K562 (cell line): Measurements from ENCODE around the gene MRPL16. TPM values are rescaled to one million over a fixed set of nuclear protein-coding genes. Genes with fewer than 3 reads are reported as not detected.

ENCODE experiments used
- ATAC-seq: fragments of 200-7000 bp; cut with Tn5 transposase; 3 replicates; pipeline ENCODE4 v1.9.1; 2020; ENCODE audit warnings: moderate library complexity
- BruUV-seq: library from RNA; stranded (reverse); fragments of 400-500 nt; replicated peaks from 2 replicates; lab custom pipeline; 2021; lab: Mats Ljungman, UMichigan
- CTCF ChIA-PET: fragments of 300-600 bp; formaldehyde crosslinking; extraction: SDS; loops from one replicate; lab custom pipeline; 2021; ENCODE audit warnings: low intra/inter-chr PET ratio; lab: Yijun Ruan, JAX
- POLR2A ChIA-PET: fragments of 300-600, 350-650 bp; sonication (Branson Sonifier 250); formaldehyde crosslinking; extraction: SDS; loops from one replicate; lab custom pipeline; 2021; ENCODE audit warnings: antibody characterized with exemption, inconsistent platforms; lab: Yijun Ruan, JAX
- DNase-seq, 4 experiments: peaks; one replicate each; pipeline versions ENCODE4 v3.0.0 to v3.0.0-alpha.2; 2011 to 2018; ENCODE audit warnings: low spot score in 3 of 4, mixed read lengths in 3 of 4; ENCODE audit errors: extremely low read depth in 1 of 4
- FAIRE-seq: peaks from 2 replicates; lab custom pipeline; 2011; peaks lifted over from hg19 to GRCh38; lab: Jason Lieb, UNC
- H2AFZ ChIP-seq: 2 replicates; pipeline ENCODE4 v1.6.0; 2011; ENCODE audit warnings: low read depth, low read length, control low read depth, inconsistent platforms
- H3K27ac ChIP-seq: fragments of 200-600 bp; 3 replicates; pipeline ENCODE4 v1.8.0; 2011; ENCODE audit warnings: low read depth, mild to moderate bottlenecking, control low read depth, inconsistent platforms, low read length, moderate library complexity, mixed read lengths; ENCODE audit errors: extremely low read depth
- H3K27me3 ChIP-seq, 2 experiments: fragments of 300-600 bp in 1 of 2; 2 replicates in 1 of 2; 3 replicates in 1 of 2; pipeline versions ENCODE4 v1.6.0 to v1.8.0; 2011; ENCODE audit warnings: inconsistent platforms in 2 of 2, low read length in 2 of 2, mild to moderate bottlenecking in 1 of 2, mixed read lengths in 1 of 2, moderate library complexity in 1 of 2; ENCODE audit not compliant: control insufficient read depth in 2 of 2, insufficient read depth in 2 of 2
- H3K36me3 ChIP-seq: fragments of 300-600 bp; 3 replicates; pipeline ENCODE4 v1.8.0; 2011; ENCODE audit warnings: mild to moderate bottlenecking, low read length, inconsistent platforms; ENCODE audit not compliant: control insufficient read depth, insufficient read depth
- H3K4me1 ChIP-seq, 2 experiments: fragments of 200-600 bp in 1 of 2; replicated peaks in 1 of 2; 2 replicates in 1 of 2; 3 replicates in 1 of 2; pipeline versions ENCODE4 v1.5.1 to v1.8.0; 2011; ENCODE audit warnings: inconsistent platforms in 2 of 2, low read length in 2 of 2, mild to moderate bottlenecking in 1 of 2, mixed read lengths in 1 of 2, moderate library complexity in 1 of 2; ENCODE audit not compliant: control insufficient read depth in 2 of 2, insufficient read depth in 2 of 2
- H3K4me2 ChIP-seq: 2 replicates; pipeline ENCODE4 v1.6.1; 2011; ENCODE audit warnings: low read length, control low read depth, inconsistent platforms, mixed read lengths; ENCODE audit not compliant: insufficient read depth
- H3K4me3 ChIP-seq: fragments of 200-600 bp; sonication (generic), shearing (Covaris generic); 2 replicates; pipeline ENCODE4 v1.5.1; 2016; ENCODE audit warnings: control low read depth, inconsistent platforms
- H3K79me2 ChIP-seq: fragments of 200-600 bp; 3 replicates; pipeline ENCODE4 v1.8.0; 2011; ENCODE audit warnings: low read length, inconsistent platforms; ENCODE audit not compliant: control insufficient read depth, insufficient read depth
- H3K9ac ChIP-seq, 2 experiments: 2 replicates each; pipeline versions ENCODE4 v1.6.0 to v1.6.1; 2011; ENCODE audit warnings: low read depth in 2 of 2, low read length in 2 of 2, control low read depth in 1 of 2, inconsistent platforms in 1 of 2, mild to moderate bottlenecking in 1 of 2, mixed read lengths in 1 of 2; ENCODE audit not compliant: insufficient read depth in 1 of 2
- H3K9me1 ChIP-seq: one replicate; pipeline ENCODE4 v1.6.0; 2011; ENCODE audit warnings: inconsistent platforms, mild to moderate bottlenecking, low read length, moderate library complexity; ENCODE audit not compliant: control insufficient read depth, insufficient read depth
- H3K9me3 ChIP-seq: replicated peaks from 2 replicates; pipeline ENCODE4 v1.5.1; 2011; ENCODE audit warnings: low read depth, low read length, inconsistent platforms; ENCODE audit not compliant: control insufficient read depth, insufficient read depth
- H4K20me1 ChIP-seq: replicated peaks from 2 replicates; pipeline ENCODE4 v1.6.1; 2011; ENCODE audit warnings: low read length, inconsistent platforms, mixed read lengths; ENCODE audit not compliant: control insufficient read depth, insufficient read depth
- ARID2 ChIP-seq: fragments of 450-650 bp; IDR thresholded peaks from 2 replicates; pipeline ENCODE4 v1.6.1; 2017; ENCODE audit warnings: antibody characterized with exemption, mild to moderate bottlenecking
- BMI1 ChIP-seq: fragments of 150-350 bp; IDR thresholded peaks from 2 replicates; pipeline ENCODE4 v1.6.1; 2014; ENCODE audit warnings: low read length
- C11orf30 ChIP-seq: fragments of 450-650 bp; IDR thresholded peaks from 2 replicates; pipeline ENCODE4 v1.6.1; 2016; ENCODE audit warnings: low read depth, mild to moderate bottlenecking
- DDX20 ChIP-seq: fragments of 450-650 bp; IDR thresholded peaks from 2 replicates; pipeline ENCODE4 v1.6.1; 2016; ENCODE audit warnings: missing genetic modification characterization, low read depth, mild to moderate bottlenecking, missing compliant biosample characterization, moderate library complexity
- FIP1L1 ChIP-seq: fragments of 200-400 bp; formaldehyde crosslinking; IDR thresholded peaks from 2 replicates; pipeline ENCODE4 v1.6.1; 2018; ENCODE audit warnings: mild to moderate bottlenecking, low read depth, low read length; ENCODE audit not compliant: poor library complexity, severe bottlenecking
- FOXK2 ChIP-seq, 2 experiments: fragments of 450-650 bp; IDR thresholded peaks in 1 of 2; conservative IDR thresholded peaks in 1 of 2; 2 replicates each; pipeline ENCODE4 v1.6.1; 2016; ENCODE audit warnings: low read depth in 2 of 2, mild to moderate bottlenecking in 1 of 2
- HMGN3 ChIP-seq: IDR thresholded peaks from 2 replicates; pipeline ENCODE4 v1.6.1; 2011; ENCODE audit warnings: borderline replicate concordance, low read depth, mild to moderate bottlenecking, mixed read lengths, low read length; ENCODE audit not compliant: insufficient read length; ENCODE audit errors: extremely low read depth
- IFI16 ChIP-seq: fragments of 250-450 bp; sonication (Bioruptor Pico); IDR thresholded peaks from 2 replicates; pipeline ENCODE4 v2.1.2; 2022; ENCODE audit warnings: mild to moderate bottlenecking, inconsistent platforms
- L3MBTL2 ChIP-seq: fragments of 450-650 bp; IDR thresholded peaks from 2 replicates; pipeline ENCODE4 v1.6.1; 2016; ENCODE audit warnings: mild to moderate bottlenecking, moderate library complexity
- MAFF ChIP-seq: IDR thresholded peaks from 2 replicates; pipeline ENCODE4 v1.6.1; 2012; ENCODE audit warnings: low read length, improper control_type of control experiment
- MAFG ChIP-seq: fragments of 450-650 bp; conservative IDR thresholded peaks from 2 replicates; pipeline ENCODE4 v1.6.1; 2016; ENCODE audit warnings: missing genetic modification characterization, missing compliant biosample characterization
- MAZ ChIP-seq, 2 experiments: fragments of 450-650 bp in 1 of 2; sonication (generic) in 1 of 2; formaldehyde crosslinking; IDR thresholded peaks in 1 of 2; conservative IDR thresholded peaks in 1 of 2; 2 replicates each; pipeline versions ENCODE4 v1.4.0 to v1.5.0; 2020; ENCODE audit warnings: mild to moderate bottlenecking in 1 of 2, missing genetic modification reagents in 1 of 2
- NCOA6 ChIP-seq: fragments of 450-650 bp; IDR thresholded peaks from 2 replicates; pipeline ENCODE4 v1.6.1; 2017; ENCODE audit warnings: mild to moderate bottlenecking
- NFE2 ChIP-seq: IDR thresholded peaks from 2 replicates; pipeline ENCODE4 v1.6.1; 2014; ENCODE audit warnings: antibody characterized with exemption, low read depth
- RBM14 ChIP-seq: fragments of 200-400 bp; formaldehyde crosslinking; IDR thresholded peaks from 2 replicates; pipeline ENCODE4 v1.6.1; 2018; ENCODE audit warnings: low read depth, mild to moderate bottlenecking, low read length, moderate library complexity, borderline replicate concordance; ENCODE audit not compliant: insufficient read depth
- SAFB ChIP-seq: fragments of 200-400 bp; formaldehyde crosslinking; IDR thresholded peaks from 2 replicates; pipeline ENCODE4 v1.6.1; 2017; ENCODE audit warnings: low read depth, low read length, borderline replicate concordance
- SIN3B ChIP-seq: fragments of 450-650 bp; IDR thresholded peaks from 2 replicates; pipeline ENCODE4 v1.6.1; 2017; ENCODE audit warnings: low read depth, mild to moderate bottlenecking, moderate library complexity
- SPI1 ChIP-seq: IDR thresholded peaks from 2 replicates; pipeline ENCODE4 v1.6.1; 2011; ENCODE audit warnings: low read depth, low read length, control low read depth, borderline replicate concordance
- THRAP3 ChIP-seq: fragments of 450-650 bp; IDR thresholded peaks from 2 replicates; pipeline ENCODE4 v1.6.1; 2016; ENCODE audit warnings: mild to moderate bottlenecking, inconsistent platforms, borderline replicate concordance
- U2AF2 ChIP-seq: fragments of 200-400 bp; formaldehyde crosslinking; optimal IDR thresholded peaks from 2 replicates; pipeline ENCODE3; 2017; ENCODE audit warnings: low read depth, mild to moderate bottlenecking, low read length
- WGBS: fragments of 100-300 bp; shearing (Covaris generic); methylation state at CpG from one replicate; pipeline ENCODE4 v1.1.6; 2016; ENCODE audit warnings: low coverage, mixed read lengths; ENCODE audit not compliant: insufficient coverage; ENCODE audit errors: missing lambda C conversion rate; 5-methylcytosine and 5-hydroxymethylcytosine counted together
- in situ Hi-C: fragments of 300-500 bp; cut with MboI; formaldehyde crosslinking; loops from 4 replicates; pipeline ENCODE4 v1.15.0; 2018; ENCODE audit warnings: inconsistent platforms, mixed read lengths
- intact Hi-C: fragments of 100-400 bp; cut with micrococcal nuclease; formaldehyde crosslinking; loops from 2 replicates; pipeline ENCODE4 v1.14.2; 2022
- polyA plus RNA-seq, 8 experiments: library from polyadenylated mRNA; depleted of rRNA in 4 of 8; stranded (reverse) in 5 of 8; unstranded in 3 of 8; fragments of >200 nt; fragmentation: Nextera tagmentation in 2 of 8; fragmentation: Illumina TruSeq in 1 of 8; extraction: Ambion mirVana in 2 of 8; extraction: Trizol in 1 of 8; gene quantifications; 2 replicates each; pipeline versions ENCODE4 v1.2.1 to v1.2.3, GENCODE V29; 2011 to 2014; ENCODE audit warnings: inconsistent platforms in 1 of 8, missing spikeins in 1 of 8
- total RNA-seq, 7 experiments: library from RNA; depleted of rRNA in 6 of 7; stranded (reverse); fragments of >200 nt in 6 of 7; fragmentation: Illumina TruSeq in 2 of 7; extraction: Trizol in 2 of 7; gene quantifications; 2 replicates each; pipeline versions ENCODE4 v1.2.1 to v1.2.3, GENCODE V29; 2011 to 2021; ENCODE audit warnings: low replicate concordance in 1 of 7

MRPL16 gene
- total and polyA plus RNA-seq, 9 of the 15 experiments (the other 6 are each of a cell fraction or from before 2014, with no cell fraction given), result 63.3 to 209 (median 157) TPM

- CTCF ChIA-PET, result interaction anchor here (0.7 kb wide), 1 partner anchor 421 kb away, joined by 3 read pairs; no protein-coding TSS in a partner anchor
- Histone ChIP-seq H3K4me2 (no peak overlapping the region), H3K4me3 (no peak overlapping the region), H2AFZ (no peak overlapping the region), H3K4me1 (peaks cover 0 to 17% of the 10 kb centered on the region in 2 experiments; a peak in 4 of 5 replicates), H3K27me3 (no peaks in the 10 kb centered on the region), H3K36me3 (no peaks in the 10 kb centered on the region), H4K20me1 (no peaks in the 10 kb centered on the region), H3K9me1 (no peaks in the 10 kb centered on the region), H3K79me2 (no peaks in the 10 kb centered on the region), H3K9me3 (no peaks in the 10 kb centered on the region), H3K9ac (no peak overlapping the region), H3K27ac (no peak overlapping the region)
- intact Hi-C loops, result no loop called here
- BruUV-seq, result no TSS peak
- POLR2A ChIA-PET, result no interaction called here
- FAIRE-seq (no peak), DNase-seq (no peak), ATAC-seq (no peak)
- in situ Hi-C loops, result no loop called here
- TF ChIP-seq DDX20 (tag), result no peak
- TF ChIP-seq RBM14, result no peak
- no peak for TF ChIP-seq NCOA6
- TF ChIP-seq U2AF2, result no peak
Observed at GRCh38 chr11:59839615-59840014, 29.0 kb upstream of the MRPL16 start.

GRCh38 chr11:59833602-59834001, 23.0 kb upstream of the MRPL16 start:
- Histone ChIP-seq H3K4me3 (no peak overlapping the region), H3K36me3 (no peaks in the 10 kb centered on the region), H3K9me3 (no peaks in the 10 kb centered on the region), H3K79me2 (no peaks in the 10 kb centered on the region), H4K20me1 (no peaks in the 10 kb centered on the region), H3K9me1 (no peaks in the 10 kb centered on the region), H2AFZ (peak overlapping the region; percentile 64), H3K4me1 (peaks cover 0 to 3% of the 10 kb centered on the region in 2 experiments; a peak in 2 of 5 replicates), H3K27ac (no peak overlapping the region), H3K9ac (no peak overlapping the region), H3K27me3 (no peaks in the 10 kb centered on the region), H3K4me2 (no peak overlapping the region)
- CTCF ChIA-PET, result no interaction called here
- POLR2A ChIA-PET, result interaction anchor here (1.0 kb wide), 1 partner anchor 12 kb away, joined by 3 read pairs; the partner anchor contains the start of gene CBLIF
- no peak for DNase-seq
- in situ Hi-C loops, result no loop called here
- no TSS peak for BruUV-seq
- 45% methylated on average over 2 of the region's 2 CpGs for WGBS
- peak; percentile 27; the same call in 1 of the 3 replicates for ATAC-seq
- no peak for FAIRE-seq
- intact Hi-C loops, result no loop called here
- no peak for TF ChIP-seq THRAP3
- no peak for TF ChIP-seq SIN3B
- no peak for TF ChIP-seq MAZ (CRISPR knock-in tag; conservative IDR thresholded peaks at IDR 0.05 in 1 of 2, IDR thresholded peaks at IDR 0.05 in 1 of 2)
- TF ChIP-seq ARID2, result no peak
- no peak for TF ChIP-seq IFI16 (CRISPR knock-in tag)
- no peak for TF ChIP-seq L3MBTL2
- TF ChIP-seq HMGN3, result no peak
- no peak for TF ChIP-seq SAFB
- peak; percentile 80 for TF ChIP-seq C11orf30
- no peak for TF ChIP-seq BMI1
- peak; percentile 21; the same call in 1 of the 2 replicates for TF ChIP-seq SPI1
- TF ChIP-seq FIP1L1, result no peak
- peak; percentile 81 for TF ChIP-seq MAFF
- TF ChIP-seq FOXK2 (conservative IDR thresholded peaks at IDR 0.05 in 1 of 2, IDR thresholded peaks at IDR 0.05 in 1 of 2; ENCODE audit: low read depth in 2 of 2), result peak; percentile 53; a peak in 3 of 4 replicates
- TF ChIP-seq NFE2, result peak; percentile 89
- peak; percentile 92 for TF ChIP-seq MAFG (tag)
